GM12874 (cell line): ENCODE results near the gene S100Z.

Source experiments
- TF ChIP-seq, protein P1 (sequence below): IDR thresholded peaks from 2 replicates; pipeline ENCODE4 v1.5.1; 2011; ENCODE audit warnings: low read depth, mild to moderate bottlenecking, control low read depth, low read length, moderate library complexity; ENCODE audit not compliant: insufficient read depth

The S100Z gene

DNA sequence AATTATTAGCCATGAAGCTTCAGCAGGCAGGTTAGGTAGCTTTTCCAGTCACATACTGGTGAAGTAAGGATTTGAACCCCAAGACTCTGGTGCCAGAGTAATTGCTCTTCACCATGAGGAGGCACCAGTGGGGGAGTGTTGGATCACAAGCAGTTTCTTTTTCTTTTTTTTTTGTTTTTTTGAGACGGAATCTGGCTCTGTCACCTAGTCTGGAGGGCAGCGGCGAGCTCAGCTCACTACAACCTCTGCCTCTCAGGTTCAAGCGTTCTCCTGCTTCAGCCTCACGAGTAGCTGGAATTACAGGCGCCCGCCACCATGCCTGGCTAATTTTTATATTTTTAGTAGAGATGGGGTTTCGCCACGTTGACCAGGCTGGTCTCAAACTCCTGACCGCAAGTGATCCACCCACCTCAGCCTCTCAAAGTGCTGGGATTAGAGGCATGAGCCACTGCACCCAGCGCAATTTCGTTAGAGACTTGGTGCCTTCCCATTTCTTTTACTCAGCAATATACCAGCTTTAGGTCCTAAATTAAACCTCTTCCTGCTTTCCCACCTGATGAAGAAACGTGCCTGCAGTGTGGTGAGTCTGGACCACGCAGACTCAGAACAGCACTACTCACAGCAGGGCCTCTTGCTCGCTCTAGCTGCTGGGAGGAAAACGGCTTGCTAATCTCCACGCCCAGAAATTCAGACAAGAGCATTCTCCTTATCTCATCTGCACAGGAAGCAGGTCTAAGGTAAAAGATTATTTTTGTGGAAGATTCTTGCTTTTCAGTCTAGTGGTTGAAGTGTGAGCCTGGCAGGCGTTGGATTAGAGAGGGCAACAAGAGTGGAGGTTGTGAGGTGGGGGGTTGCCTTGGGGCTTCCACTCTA lies at the start of gene S100Z:
TSS of gene S100Z (plus strand) at position 596 of the 873 bp plus-strand sequence. CDS start 25,346 bp downstream, outside the sequence.
- TF ChIP-seq, protein P1, sequence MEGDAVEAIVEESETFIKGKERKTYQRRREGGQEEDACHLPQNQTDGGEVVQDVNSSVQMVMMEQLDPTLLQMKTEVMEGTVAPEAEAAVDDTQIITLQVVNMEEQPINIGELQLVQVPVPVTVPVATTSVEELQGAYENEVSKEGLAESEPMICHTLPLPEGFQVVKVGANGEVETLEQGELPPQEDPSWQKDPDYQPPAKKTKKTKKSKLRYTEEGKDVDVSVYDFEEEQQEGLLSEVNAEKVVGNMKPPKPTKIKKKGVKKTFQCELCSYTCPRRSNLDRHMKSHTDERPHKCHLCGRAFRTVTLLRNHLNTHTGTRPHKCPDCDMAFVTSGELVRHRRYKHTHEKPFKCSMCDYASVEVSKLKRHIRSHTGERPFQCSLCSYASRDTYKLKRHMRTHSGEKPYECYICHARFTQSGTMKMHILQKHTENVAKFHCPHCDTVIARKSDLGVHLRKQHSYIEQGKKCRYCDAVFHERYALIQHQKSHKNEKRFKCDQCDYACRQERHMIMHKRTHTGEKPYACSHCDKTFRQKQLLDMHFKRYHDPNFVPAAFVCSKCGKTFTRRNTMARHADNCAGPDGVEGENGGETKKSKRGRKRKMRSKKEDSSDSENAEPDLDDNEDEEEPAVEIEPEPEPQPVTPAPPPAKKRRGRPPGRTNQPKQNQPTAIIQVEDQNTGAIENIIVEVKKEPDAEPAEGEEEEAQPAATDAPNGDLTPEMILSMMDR = no peak

DNA sequence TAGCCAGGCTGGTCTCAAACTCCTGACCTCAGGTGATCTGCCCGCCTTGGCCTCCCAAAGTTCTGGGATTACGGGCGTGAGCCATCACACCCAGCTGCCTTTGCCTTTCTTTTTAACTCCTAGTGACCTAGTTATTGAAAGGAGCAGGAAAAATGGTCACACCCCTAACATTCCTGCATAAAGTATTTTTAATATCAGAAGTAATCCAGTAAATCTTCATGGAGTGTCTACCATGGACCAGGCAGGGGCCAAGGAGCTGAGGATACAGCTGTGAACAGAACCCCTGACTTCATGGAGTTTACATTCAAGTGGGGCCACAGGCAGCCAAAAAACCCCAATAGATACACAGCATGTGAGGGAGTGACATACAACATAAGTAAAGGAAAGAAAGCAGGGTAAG lies 49.2 kb upstream of the S100Z start:
- TF ChIP-seq, protein P1 = no peak

DNA sequence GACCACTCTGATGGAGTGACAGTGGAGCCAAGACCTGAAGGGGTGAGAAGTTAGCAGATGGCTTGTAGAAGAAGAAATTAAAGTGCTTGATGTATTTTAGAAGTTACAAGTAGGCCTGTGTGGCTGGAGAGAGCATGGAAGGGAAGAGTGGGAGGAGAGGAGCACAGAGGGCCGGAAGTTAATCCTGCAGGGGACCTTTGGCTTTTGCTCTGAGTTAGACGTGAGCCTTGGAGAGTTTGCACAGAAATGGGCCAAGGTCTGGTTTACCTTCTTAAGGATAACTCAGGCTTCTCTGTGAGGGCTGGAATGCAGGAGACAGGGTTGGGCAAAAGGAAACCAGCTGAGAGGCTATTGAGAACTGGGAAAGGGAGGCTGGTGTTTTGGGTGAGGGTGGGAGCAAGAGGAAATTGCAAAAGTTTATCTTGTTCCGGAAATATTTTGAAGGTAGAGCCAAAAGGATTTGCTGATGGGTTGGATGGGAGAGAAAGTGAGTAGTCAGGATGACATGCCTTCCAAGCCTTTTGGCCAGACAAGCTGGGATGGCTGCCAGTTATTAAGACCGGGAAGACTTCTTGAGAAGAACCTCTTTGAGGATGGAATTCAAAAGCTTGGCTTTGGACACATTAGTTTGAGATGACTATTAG lies 48.5 kb upstream of the S100Z start:
- TF ChIP-seq, protein P1 = no peak

DNA sequence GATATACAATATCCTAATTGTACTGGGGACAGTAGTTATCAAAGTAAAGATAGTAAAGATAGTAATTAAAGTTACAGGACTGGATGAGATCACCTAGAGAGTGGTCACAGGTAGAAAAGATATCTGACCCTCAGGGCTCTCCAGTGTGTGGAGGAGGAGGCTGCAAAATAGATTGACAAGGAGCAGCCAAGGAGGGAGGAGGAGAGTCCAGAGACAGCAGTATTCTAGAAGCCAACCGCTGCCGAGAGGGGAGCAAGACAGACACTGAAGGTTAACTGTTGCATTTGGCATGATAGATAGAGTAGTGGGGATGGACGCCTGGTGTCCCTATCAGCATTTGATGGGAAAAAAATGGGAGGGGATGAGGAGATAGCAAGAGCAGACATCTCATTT lies 48.0 kb upstream of the S100Z start:
- TF ChIP-seq, protein P1 = no peak

DNA sequence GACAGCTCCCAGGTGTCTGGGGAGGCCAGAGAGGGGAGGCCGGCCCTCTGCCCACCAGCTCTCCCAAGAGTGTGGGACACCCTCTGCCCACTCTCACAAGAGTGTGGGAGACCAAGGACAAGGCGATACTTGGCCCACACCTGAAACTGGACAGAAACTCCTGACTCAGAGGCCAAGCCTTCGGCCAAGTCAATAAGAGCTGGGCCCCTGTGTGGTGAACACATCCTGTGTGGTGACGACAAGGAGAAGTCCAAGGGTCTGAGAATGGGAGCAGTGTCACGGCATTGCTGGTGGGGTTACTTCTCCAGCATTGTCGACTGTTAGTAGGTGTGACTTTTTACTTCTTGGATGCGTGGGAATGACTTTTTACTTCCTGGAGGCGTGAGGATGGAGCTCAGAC lies 45.5 kb upstream of the S100Z start:
- TF ChIP-seq, protein P1 = no peak

DNA sequence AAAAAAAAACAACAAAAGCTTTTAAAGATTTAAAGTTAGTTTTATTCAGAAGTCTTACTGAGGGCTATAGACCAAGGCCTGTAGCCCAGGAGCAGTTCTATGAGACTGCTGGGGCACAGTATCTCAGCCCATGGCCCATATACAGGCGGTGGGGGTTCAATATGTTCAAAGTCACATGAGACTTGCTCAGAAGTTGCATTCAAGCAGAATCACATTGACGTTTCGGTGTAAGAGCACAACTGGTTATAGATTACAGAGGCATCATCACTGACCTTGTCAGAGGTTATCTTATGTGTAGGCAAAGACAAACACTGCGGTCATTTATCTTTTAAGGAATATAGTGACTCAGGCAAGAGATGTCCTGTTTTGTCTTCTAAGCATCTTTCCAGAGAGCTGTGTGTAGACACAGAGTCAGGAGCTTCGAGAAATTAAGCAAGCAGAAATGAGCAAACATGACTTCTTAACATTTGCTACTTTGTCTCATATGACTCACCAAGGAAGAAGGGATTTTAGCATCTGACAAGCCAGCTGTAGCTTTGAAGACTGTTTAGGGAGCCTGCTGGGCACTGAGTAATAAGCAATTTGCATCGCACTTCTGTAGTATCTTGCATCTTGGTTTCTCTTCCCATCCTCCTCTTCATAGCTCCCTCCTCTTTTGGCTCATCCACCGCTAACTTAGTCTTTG lies 43.9 kb upstream of the S100Z start:
- TF ChIP-seq, protein P1 = no peak

DNA sequence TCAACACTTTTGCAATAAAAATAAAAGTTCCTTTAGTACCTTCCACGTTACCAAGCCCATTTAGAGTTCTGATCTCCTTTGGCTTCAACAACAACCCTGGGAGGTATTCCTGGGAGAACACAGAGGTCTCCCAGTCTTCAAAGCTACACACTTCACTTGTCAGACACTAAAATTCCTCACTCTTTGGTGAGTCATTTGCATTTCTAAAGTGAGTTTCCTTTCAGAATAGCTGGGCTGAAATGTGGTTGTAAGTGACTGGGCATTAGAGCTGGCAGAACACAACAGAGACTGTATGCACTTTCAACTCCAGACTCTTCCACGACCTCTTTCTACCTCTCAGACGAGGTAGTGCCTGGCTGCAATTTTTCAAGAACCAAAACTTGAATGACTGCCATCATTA lies 42.5 kb upstream of the S100Z start:
- TF ChIP-seq, protein P1 = no peak
